ENCODE measurements around the gene NRP2. TPM values are rescaled to one million over a fixed set of nuclear protein-coding genes. Genes with fewer than 3 reads are reported as not detected.

Gene NRP2
- total RNA-seq, 2 experiments from 2014 or later, result 0.19 TPM; not detected in 1

- Histone ChIP-seq H3K9me3 (ENCODE audit: control insufficient read depth in 1 of 2, insufficient read depth in 1 of 2, low read length in 2 of 2) (peaks cover 0 to 8% of the 10 kb centered on the region in 2 experiments), H3K36me3 (ENCODE audit: insufficient read depth, low read length) (no peaks in the 10 kb centered on the region), H3K4me3 (ENCODE audit: low read length) (no peak overlapping the region), H3K4me1 (ENCODE audit: insufficient read depth, low read length) (no peaks in the 10 kb centered on the region), H3K27me3 (ENCODE audit: control insufficient read depth in 1 of 2, insufficient read depth in 2 of 2, low read length in 2 of 2) (no peaks in the 10 kb centered on the region), H3K27ac (ENCODE audit: low read depth in 1 of 2, low read length in 2 of 2) (no peak overlapping the region)
- ChIA-PET POLR2A (interaction anchor here (0.7 to 0.9 kb wide), 2 partner anchors 18 to 19 kb away, joined by 3 read pairs; no protein-coding TSS in a partner anchor), CTCF (no interaction called here)
- H3K36me3 Mint-ChIP-seq (ENCODE audit: low read depth), result no peaks in the 10 kb centered on the region
- no peaks in the 10 kb centered on the region for H3K4me1 Mint-ChIP-seq (ENCODE audit: low read depth)
- H3K27ac Mint-ChIP-seq, result no peak overlapping the region
- ATAC-seq (ENCODE audit: poor library complexity) (no peak), DNase-seq (no peak)
- no peaks in the 10 kb centered on the region for H3K9me3 Mint-ChIP-seq
- no peak for TF ChIP-seq CTCF (IDR thresholded peaks at IDR 0.05)
- intact Hi-C loops (cut with DNase I, micrococcal nuclease), result no loop called here
- H3K4me3 Mint-ChIP-seq, result no peak overlapping the region
- peaks cover 7% of the 10 kb centered on the region for H3K27me3 Mint-ChIP-seq
Observed at GRCh38 chr2:205800773-205801172, 118.5 kb downstream of the NRP2 start.

GRCh38 chr2:205802065-205802464 is 119.8 kb downstream of the NRP2 start:
- no peak for TF ChIP-seq CTCF (IDR thresholded peaks at IDR 0.05)
- H3K4me3 ChIP-seq (ENCODE audit: low read length), result no peak overlapping the region
- Mint-ChIP-seq H3K9me3 (no peaks in the 10 kb centered on the region), H3K36me3 (ENCODE audit: low read depth) (no peaks in the 10 kb centered on the region), H3K4me3 (no peak overlapping the region), H3K4me1 (ENCODE audit: low read depth) (no peaks in the 10 kb centered on the region), H3K27me3 (peaks cover 7% of the 10 kb centered on the region), H3K27ac (no peak overlapping the region)
- no peaks in the 10 kb centered on the region for H3K36me3 ChIP-seq (ENCODE audit: insufficient read depth, low read length)
- H3K27ac ChIP-seq (ENCODE audit: low read depth in 1 of 2, low read length in 2 of 2), result no peak overlapping the region
- ATAC-seq (ENCODE audit: poor library complexity) (no peak), DNase-seq (no peak)
- ChIA-PET POLR2A (no interaction called here), CTCF (no interaction called here)
- H3K27me3 ChIP-seq (ENCODE audit: control insufficient read depth in 1 of 2, insufficient read depth in 2 of 2, low read length in 2 of 2), result no peaks in the 10 kb centered on the region
- intact Hi-C loops (cut with DNase I, micrococcal nuclease), result no loop called here
- H3K9me3 ChIP-seq (ENCODE audit: control insufficient read depth in 1 of 2, insufficient read depth in 1 of 2, low read length in 2 of 2), result peaks cover 0 to 8% of the 10 kb centered on the region in 2 experiments
- H3K4me1 ChIP-seq (ENCODE audit: insufficient read depth, low read length), result no peaks in the 10 kb centered on the region

- no peak overlapping the region for H3K27ac Mint-ChIP-seq
- no peaks in the 10 kb centered on the region for H3K9me3 Mint-ChIP-seq
- no peak for DNase-seq
- no peak for TF ChIP-seq CTCF (IDR thresholded peaks at IDR 0.05)
- intact Hi-C loops (cut with DNase I, micrococcal nuclease), result no loop called here
- POLR2A ChIA-PET, result no interaction called here
- no peak overlapping the region for H3K4me3 Mint-ChIP-seq
- peaks cover 7% of the 10 kb centered on the region for H3K27me3 Mint-ChIP-seq
- H3K4me1 Mint-ChIP-seq (ENCODE audit: low read depth), result no peaks in the 10 kb centered on the region
- Histone ChIP-seq H3K4me3 (ENCODE audit: low read length) (no peak overlapping the region), H3K27me3 (ENCODE audit: control insufficient read depth in 1 of 2, insufficient read depth in 2 of 2, low read length in 2 of 2) (no peaks in the 10 kb centered on the region), H3K4me1 (ENCODE audit: insufficient read depth, low read length) (no peaks in the 10 kb centered on the region), H3K27ac (ENCODE audit: low read depth in 1 of 2, low read length in 2 of 2) (no peak overlapping the region), H3K36me3 (ENCODE audit: insufficient read depth, low read length) (no peaks in the 10 kb centered on the region), H3K9me3 (ENCODE audit: control insufficient read depth in 1 of 2, insufficient read depth in 1 of 2, low read length in 2 of 2) (peaks cover 0 to 8% of the 10 kb centered on the region in 2 experiments)
- H3K36me3 Mint-ChIP-seq (ENCODE audit: low read depth), result no peaks in the 10 kb centered on the region
- no peak for ATAC-seq (ENCODE audit: poor library complexity)
- CTCF ChIA-PET, result no interaction called here
Observed at GRCh38 chr2:205802941-205803340, 120.6 kb downstream of the NRP2 start.
